ENCODE measurements around the gene KCNA2. TPM values are rescaled to one million over a fixed set of nuclear protein-coding genes. Genes with fewer than 3 reads are reported as not detected.

KCNA2 gene
- total RNA-seq, 1 experiment from 2014 or later: 0.52 TPM

DNA sequence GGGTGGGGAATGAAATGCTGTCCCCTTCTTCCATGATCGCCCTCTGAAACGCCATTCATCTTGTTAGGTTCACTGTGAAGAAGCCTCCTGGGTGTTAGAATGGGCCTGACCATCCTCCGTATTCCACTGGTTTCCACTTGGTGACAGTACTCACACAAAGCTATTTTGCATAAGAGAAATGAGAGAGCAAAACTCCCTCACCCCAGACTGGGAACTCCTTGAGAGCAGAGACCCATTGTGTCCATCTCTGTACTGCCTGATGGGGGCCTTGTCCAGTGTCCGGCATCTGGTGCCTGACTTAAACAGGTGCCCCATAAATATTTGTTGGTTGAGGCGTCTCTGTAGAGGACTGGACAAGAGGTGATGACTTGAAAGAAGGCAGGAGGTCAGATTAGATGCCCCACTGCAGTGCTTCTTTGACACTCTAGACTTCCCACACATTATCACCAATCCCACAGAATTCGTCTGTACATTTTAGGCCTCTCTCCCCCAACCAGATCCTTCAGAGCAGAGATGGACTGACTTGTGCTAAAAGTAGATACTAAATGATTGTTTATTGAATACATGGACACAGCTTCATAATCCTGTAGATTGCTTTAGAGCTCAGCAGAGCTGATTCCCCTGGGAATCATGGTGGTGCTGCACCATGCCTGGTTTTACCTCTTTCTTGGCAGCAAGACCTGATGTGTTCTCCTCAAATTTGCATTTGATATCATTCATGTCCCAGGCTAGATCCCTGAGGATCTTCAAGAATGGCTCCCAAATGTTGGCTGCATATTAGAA lies 22.4 kb upstream of the KCNA2 start:
- DNase-seq (ENCODE audit: low spot score): no peak

DNA sequence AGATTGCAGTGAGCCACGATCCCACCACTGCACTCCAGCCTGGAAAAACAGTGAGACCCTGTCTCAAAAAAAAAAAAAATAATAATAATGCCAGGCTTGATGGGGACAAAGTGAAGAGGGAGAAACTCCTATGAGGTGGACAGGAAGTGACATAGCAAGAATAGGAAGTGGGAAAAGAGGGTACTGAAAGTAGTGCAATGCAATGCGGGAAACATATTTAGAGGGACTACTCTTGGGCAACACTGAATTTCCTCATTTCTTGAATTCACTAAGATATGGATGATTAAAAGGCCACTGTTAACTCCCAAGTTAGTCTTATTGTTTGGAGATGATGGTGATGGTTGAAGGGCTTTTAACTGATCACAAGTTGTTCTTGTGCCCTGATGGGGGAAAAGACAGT lies 21.6 kb upstream of the KCNA2 start:
- DNase-seq (ENCODE audit: low spot score): no peak

DNA sequence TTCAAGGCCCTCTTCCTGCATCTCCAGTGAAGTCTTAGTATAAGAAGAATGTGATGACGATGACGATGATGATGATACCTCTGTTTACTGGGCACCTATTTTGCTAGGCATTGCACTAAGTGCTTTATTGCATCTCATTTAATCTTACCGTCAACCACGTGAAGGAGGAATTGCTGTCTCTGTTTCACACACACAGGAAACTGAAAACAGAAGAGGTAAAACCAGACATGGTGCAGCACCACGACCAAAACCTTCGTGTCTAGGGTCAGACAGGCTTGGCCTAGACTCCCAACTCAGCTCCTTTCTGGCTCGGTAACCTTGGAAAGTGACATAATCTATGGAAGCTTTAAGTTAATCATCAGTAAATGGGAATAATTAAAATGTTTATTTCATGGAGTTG lies 20.7 kb upstream of the KCNA2 start:
- DNase-seq (ENCODE audit: low spot score): no peak

DNA sequence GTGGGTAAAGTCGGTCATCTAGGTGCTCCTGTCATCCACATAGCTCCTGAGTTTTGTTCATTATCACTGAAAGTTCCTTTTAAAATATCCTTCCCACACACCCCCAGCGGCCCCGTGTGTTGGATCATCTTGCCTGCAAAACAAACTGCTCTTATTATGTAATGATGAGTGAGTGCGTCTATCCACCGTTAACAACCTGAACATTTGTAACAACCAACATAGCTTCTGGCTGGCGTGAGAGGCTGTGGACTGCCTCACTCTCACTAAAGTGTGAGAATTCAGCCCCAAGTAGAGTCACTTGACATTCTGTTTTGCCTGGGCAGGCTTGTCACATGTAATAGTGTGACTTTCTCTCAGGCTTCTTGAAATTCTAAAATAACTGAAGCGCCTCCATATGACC lies 14.5 kb upstream of the KCNA2 start:
- DNase-seq (ENCODE audit: low spot score): no peak

DNA sequence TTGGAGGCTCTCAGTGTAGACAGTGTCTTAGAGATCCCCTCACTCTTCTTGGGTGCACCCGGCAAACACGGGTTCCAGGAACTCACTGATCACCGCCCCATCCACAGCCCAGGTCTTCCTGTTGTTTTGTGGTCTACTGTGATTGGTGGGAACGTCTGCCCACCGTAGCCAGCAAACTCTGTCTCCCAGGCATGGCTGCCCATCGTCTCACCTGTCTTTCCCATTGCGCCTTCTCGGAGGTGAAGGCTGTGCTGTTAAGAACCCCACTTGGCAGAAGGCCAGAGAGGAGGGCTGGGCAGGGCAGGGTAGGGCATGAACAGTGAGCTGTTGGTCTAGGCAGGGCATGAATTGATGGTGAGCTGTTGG lies 14.1 kb upstream of the KCNA2 start:
- no peak for DNase-seq (ENCODE audit: low spot score)

DNA sequence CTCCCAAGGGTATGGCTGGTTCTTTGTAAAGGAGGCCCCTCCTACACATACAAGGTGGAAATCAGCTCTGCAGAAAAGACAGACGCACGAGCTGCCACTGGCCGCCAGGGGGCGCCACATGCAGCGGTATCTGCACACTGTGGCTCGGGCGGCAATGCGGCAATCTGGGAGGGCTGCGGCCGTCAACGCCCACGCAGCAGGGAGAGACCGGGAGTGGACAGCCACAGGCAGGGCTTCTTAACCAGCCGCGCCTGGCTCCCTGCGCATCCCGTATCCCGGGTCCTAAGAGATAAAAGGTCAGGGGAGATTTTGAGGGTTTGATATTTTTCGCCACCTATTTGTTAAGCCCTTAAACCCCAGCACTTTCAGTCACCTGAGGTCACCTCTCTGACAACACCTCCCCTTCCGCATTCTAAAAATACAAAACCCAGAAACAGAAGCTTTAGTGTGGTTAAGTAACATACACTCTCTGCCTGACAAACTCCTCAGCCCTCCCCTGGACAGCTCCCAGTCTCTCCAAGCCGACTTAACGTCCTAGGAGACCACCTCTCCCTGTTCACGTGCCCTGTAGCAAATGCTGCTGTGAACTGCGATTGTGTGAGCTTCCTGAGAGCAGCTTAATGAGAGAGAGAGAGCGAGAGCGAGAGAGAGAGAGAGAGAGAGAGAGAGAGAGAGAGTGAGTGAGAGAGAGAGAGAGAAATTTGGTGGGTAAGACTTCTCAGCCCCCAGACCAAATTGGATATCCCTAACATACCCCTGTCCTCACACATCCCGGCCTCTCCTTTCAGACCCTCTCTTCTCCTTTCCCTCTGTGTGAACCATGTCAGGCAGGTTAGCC lies 13.5 kb upstream of the KCNA2 start:
- peak; percentile 77 for DNase-seq (ENCODE audit: low spot score)

DNA sequence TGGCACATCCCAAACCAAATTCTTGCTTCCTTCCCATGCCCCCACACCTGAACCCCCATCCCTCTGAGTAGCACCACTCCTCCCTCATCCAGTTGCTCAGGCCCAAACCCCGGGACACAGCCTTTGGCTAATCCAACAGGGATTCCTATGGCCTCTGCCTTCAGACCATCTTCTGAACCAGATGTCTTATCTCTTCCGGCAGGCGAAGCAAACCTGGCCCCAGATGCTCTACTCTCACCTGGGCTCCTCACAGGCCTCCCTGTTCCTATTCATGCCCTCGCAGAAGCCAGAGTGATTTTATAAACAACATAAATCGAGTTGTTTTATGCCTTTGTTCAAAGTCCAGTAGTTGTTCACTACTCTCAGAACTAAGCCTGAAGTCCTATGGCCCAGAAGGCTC lies 12.5 kb upstream of the KCNA2 start:
- DNase-seq (ENCODE audit: low spot score): no peak

DNA sequence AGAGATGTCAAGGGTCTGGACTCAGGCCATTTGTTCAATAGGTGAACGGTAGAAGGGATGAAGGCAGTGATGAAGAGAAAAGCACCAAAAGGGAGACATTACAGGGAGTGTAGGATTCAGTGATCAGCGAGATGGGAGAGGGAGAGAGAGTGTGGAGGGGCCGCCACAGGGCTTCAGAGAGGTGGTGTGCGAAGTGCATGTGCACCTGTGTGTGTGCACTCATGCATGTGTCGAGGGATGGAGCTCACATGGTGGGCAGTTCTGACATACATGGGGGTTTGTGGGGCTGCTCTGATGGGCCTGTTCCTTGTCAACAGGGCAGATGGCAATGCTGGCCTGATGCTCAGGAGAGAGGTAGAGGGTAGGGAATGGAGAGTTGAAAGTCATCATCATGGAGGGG lies 11.4 kb upstream of the KCNA2 start:
- DNase-seq (ENCODE audit: low spot score): no peak

DNA sequence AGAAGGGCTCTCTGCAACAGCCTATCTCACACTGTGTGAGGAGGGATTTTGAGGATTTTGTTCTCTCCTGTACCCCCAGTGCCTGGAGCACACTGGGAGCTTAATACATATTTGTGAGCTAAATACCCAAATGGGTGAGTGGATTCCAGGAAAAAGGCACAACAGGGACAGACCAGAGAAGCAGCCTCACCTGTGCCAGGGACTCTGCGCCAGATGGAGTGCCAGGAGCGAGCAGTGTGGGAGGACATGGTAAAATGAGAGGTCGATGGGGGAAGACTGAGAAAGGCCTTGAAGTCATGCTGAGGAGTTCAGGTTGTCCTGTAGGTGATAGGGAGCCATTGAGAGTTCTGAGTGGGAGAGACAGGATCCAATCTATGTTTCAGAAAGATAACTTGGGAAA lies 11.0 kb upstream of the KCNA2 start:
- DNase-seq (ENCODE audit: low spot score): no peak

DNA sequence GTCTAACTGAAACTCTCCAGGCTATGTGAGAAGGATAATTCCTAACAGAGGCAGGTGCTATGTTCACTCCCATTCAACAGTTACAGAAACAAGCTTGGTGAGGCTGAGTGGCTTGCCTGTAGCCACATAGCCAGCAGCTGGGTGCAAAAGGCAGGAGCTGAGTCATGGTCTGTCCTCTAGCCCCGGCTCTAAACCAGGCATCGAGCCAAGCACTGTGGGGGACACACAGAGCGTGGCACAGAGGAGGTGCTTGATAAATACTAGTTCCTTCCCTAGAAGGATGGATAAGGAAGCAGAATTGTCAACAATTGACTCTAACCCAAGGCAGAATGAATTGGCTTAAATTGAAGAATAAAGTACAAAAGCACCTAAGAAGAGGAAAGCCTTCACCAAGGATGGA lies 10.4 kb upstream of the KCNA2 start:
- peak; percentile 67 for DNase-seq (ENCODE audit: low spot score)

DNA sequence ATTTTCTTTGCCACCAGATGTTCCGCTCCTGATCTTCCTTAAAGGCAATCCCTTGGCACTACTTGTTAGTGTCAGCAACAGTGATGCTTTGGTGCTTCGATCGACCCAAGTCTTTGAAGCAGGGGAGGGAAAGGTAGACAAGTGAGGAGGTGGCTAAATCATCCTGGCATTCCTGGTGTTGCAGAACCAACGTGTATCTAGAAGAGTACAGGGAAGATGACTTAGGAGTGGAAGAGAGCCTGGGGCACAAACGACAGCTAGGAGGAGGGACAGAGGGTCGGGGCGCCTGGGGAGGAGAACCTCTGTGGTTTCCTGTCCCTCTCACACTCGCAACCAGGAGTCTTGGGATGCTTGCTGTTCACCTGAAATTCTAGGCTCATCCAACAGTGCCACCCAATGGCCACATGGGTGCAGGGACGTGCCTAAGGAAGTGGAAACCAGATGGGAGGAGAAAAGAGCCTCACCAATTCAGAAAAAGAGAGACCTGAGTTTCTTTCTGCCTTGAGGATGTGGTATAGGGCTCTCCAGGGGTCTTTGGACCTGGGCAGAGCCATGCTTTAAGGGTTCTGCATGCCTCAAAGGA lies 9.5 kb upstream of the KCNA2 start:
- DNase-seq (ENCODE audit: low spot score): peak; percentile 82

DNA sequence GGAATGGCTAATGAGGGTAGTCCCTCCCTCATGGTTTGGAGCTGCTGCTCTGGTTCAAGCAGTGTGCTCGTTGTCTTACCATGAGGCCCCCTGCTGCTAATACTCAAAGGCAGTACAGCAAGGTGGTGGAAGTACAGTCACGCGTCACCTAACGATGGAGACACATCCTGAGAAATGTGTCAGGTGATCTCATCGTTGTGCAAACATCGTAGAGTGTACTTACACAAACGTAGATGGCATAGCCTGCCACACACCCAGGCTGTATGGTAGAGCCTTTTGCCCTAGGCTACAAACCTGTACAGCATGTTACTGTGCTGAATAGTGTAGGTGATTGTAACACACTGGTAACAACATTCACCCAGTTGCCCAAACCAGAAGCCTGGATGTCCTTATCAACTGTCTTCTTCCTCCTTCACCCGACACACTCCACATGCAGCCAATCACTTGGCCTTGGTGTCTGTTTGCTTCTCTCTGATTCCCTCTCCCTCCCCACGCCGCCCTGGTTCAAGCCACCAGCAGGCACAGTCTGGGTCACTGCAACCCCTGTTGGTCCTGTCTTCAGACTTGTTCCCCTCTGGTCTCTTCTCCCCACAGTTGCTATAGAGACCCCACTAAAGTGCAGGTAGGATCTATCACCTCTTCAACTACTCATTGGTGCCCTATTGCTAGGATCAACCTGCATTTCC lies 6.0 kb upstream of the KCNA2 start:
- no peak for DNase-seq (ENCODE audit: low spot score)

DNA sequence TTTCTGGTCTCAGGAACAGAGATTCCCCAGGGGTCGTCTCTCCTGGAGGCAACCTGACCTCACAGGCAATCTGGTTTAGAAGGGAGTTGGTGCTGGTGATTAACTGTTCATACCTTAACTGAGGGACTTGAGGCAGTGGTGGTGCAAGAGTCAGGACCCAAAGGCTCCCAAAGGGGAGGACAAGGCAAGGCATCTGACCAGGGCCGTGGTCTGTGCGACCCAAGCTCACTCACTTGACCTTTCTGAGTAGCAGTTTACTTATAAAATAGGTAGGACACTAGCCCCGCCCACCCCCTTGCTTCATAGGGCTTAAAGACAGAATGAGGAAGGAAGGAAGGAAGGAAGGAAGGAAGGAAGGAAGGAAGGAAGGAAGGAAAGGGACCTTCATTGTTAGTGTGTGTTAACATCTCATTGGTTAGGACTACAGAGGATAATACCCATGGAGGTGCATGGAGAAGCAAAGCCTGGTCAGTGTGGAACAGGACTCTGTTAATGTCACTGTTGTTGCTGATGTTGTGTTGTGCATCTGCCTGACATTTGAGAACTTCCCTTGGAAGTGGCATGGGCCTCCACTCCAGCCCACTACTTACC lies 4.6 kb upstream of the KCNA2 start:
- DNase-seq (ENCODE audit: low spot score): no peak

DNA sequence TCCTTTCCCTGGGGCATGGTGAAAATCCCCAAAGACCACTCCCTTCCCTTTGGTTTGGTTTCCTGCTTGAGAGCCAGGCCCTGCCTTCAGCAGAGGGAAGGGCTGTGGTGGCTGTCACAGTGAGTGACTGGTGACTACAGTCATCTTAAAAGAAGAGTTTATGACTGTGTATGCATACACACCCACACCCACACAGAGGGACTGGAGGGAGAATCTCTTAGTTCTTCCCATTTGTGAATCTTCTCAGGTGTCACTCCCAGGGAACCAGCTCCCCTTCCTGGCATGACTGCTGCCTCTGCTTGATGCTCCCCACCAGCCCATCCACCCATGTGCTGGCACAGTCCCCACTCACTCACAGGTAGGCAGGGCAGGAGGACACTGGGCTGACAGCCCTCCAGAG lies 3.9 kb upstream of the KCNA2 start:
- no peak for DNase-seq (ENCODE audit: low spot score)

DNA sequence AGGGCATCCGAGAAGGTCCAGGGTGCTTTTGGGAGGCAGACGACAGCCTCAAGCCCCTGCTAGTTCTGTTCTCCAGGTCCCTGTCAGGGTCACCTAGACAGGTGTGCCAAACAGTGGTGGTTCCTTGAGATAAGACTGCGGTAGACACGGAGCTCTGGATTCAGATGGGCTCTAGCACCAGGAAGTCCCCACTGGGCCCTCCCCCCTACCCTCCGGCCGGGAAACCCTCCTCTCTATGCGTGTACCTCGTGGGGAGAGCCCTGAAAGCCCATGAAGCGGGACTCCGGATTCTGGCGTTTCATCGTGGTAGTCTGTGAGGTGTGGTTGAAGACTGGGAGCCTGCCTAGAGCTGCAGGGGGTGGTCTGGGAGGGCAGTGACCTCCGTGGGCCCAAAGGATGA lies 2.1 kb upstream of the KCNA2 start:
- DNase-seq (ENCODE audit: low spot score): no peak

DNA sequence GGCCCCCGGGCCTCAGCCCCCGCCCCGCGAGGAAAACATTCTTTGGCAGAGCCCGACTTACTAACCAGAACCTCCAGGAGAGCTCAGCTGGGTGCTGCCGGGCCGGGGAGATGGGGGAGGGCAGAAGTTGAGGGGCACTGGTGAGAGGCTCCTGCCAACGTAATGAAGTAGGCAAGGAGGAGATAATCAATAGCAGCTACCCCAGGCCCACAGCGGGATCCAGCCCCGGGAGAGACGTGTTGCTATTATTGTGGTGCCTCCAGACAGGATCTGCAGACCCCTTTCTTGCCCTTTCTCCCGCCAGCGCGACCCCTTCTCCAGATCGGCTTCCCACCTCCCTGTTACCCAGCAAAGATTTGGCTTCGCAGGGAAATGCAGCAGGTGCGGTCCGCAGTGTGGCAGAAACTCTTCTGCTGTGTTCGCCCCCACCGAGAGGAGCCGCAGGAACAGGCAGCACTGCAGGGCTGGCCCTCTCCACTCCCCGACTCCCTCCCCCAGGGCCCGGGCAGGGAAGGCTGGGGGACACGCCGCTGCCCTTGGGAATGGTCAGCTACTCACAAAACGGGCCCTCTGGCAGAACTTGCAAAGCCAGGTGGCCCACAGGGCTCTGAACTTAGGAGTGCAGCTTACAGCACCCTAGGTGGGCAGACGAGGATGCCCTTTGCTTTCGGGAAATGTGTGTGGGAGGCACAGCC lies 1.5 kb upstream of the KCNA2 start:
- DNase-seq (ENCODE audit: low spot score): no peak

DNA sequence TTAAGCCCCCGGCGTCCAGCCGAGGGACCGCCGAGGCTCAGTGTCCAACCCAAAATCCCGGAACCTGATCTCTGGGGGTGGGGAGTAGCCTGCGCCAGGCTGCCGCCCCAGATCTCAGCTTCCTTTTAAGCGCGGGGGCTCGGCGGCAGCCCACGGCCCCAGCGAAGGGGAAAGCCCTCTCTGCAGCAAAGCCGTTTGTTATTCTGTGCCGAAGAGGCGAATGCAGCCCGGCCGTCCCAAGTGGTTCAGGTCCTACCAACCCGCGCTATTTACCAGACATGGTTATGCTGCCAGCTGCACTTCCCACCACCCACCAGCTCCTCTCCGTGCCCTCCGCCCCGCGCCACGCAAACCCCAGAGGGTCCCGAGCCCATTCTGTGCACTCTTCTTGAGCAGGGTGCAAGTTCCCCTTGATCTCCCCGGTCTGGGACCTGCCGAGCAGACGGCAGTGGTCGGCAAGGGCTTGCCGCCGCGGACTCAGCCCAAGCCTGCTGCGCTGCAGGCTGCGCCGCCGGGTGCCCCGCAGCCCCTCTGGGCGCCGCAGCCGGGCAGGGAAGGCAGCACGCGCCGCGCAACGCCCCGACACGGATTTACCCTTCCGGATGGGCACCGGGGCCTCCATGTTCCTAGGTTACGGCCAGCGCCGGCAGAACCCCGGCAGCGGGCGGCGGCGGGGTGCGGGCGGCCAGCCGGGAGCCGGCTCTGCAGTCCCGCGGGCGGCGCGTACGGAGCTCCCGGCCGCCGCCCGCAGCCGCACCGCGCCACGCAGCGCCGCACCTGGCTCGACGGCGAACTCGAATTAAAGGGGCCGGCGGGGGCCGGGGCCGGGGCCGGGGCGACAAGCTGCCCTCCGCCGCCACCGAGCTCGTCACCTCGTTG lies 738 bp upstream of the KCNA2 start:
- DNase-seq (ENCODE audit: low spot score): no peak

DNA sequence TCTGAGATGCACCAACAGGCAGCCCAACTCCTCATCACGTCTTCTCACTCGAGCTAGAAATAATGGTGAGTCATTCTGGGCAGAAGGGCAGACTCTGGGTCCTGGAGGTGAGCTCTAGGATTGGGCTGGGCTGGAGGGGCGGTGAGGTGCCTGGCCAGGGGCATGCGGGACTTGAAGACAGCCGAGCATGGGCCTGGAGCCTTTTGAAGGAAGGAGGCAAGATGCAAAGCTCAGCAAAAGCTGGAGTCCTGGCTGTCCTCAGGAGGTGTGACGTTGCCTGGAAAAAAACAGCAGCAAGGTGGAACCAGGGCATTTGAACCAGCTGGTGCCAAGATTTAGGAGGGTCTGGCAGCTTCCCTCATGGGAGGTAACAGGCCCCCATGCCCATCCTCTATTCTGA lies 712 bp downstream of the KCNA2 start:
- DNase-seq (ENCODE audit: low spot score): no peak

DNA sequence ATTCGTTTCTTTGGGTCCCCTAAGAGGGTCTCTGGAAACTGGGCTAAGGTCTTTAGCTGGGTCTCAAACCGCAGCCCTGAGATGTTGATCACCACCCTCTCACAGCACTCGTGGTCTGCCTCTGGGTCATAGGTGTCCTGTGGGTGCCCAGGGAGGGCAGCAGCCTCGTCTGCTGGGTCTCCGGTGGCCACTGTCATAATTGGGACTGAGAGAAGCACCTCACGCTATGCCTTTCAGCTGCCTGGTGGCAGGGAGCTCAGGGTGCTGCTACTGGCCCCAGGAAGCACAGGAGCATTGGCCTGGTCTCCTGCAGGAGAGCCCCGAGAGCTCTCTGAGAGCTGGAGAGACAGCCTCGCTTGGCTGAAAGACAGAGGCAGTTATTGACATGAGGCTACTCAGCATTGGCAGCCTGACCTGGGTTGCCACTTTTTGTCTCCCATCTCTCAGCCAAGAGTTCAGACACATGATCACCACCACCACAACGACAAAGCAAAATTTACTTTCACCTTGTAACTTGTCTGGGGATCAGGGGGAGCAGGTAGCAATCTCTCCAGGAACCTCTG lies 1.5 kb downstream of the KCNA2 start:
- no peak for DNase-seq (ENCODE audit: low spot score)

DNA sequence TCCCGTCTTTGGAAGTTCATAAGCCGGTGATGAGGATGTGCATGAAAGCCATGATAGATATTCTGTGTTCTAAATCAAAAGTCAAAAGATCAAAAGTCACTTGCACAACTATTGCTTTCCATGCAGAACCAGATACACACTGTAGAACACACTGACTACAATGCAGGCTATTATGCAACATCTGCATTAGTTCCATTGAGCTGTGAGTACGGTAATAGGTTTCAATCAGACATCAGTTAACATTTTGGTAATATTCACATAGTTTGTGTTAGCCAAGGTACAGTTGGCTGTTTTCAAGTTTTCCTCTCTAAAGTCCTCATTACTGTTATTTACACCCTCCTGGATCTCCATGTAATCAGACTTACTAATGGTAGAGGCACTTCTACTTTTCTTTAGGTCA lies 3.1 kb downstream of the KCNA2 start:
- DNase-seq (ENCODE audit: low spot score): no peak
